HG02798 (cell line): ENCODE measurements around the gene ANKRD34A.
A peak's percentile ranks its signal among the peaks of the same experiment; 100 is the strongest.

Experiments
- ATAC-seq: cut with Tn5 transposase; IDR thresholded peaks from one replicate; pipeline ENCODE4 v1.9.1; 2021; ENCODE audit warnings: mild to moderate bottlenecking; ENCODE audit not compliant: unreplicated experiment, poor library complexity

The ANKRD34A gene

GRCh38 chr1:145991735-145992412 lies 27.5 kb upstream of the ANKRD34A start:
- ATAC-seq: no peak

- ATAC-seq: no peak
Measured at GRCh38 chr1:145990249-145990855, 26.0 kb upstream of the ANKRD34A start.

GRCh38 chr1:145988773-145989172 lies 24.4 kb upstream of the ANKRD34A start:
- no peak for ATAC-seq

- no peak for ATAC-seq
Measured at GRCh38 chr1:145987926-145988325, 23.6 kb upstream of the ANKRD34A start.

- no peak for ATAC-seq
Measured at GRCh38 chr1:145986551-145986950, 22.2 kb upstream of the ANKRD34A start.

GRCh38 chr1:145985502-145986439 lies 21.4 kb upstream of the ANKRD34A start:
- no peak for ATAC-seq

GRCh38 chr1:145985129-145985501 lies 20.7 kb upstream of the ANKRD34A start:
- ATAC-seq: no peak

GRCh38 chr1:145983960-145984830 lies 19.8 kb upstream of the ANKRD34A start:
- ATAC-seq: no peak

- ATAC-seq: no peak
Measured at GRCh38 chr1:145983206-145983675, 18.9 kb upstream of the ANKRD34A start.

- no peak for ATAC-seq
Measured at GRCh38 chr1:145982010-145982723, 17.8 kb upstream of the ANKRD34A start.

GRCh38 chr1:145980457-145980994 lies 16.2 kb upstream of the ANKRD34A start:
- ATAC-seq: no peak

GRCh38 chr1:145979746-145980456 lies 15.5 kb upstream of the ANKRD34A start:
- ATAC-seq: peak; percentile 23

GRCh38 chr1:145978854-145979745 lies 14.7 kb upstream of the ANKRD34A start:
- peak; percentile 90 for ATAC-seq

- ATAC-seq: no peak
Measured at GRCh38 chr1:145978471-145978853, 14.1 kb upstream of the ANKRD34A start.

- ATAC-seq: peak; percentile 16
Measured at GRCh38 chr1:145977486-145978470, 13.4 kb upstream of the ANKRD34A start.

GRCh38 chr1:145977016-145977415 lies 12.6 kb upstream of the ANKRD34A start:
- no peak for ATAC-seq
